Measurements from ENCODE around the gene UROD. TPM values are rescaled to one million over a fixed set of nuclear protein-coding genes. Genes with fewer than 3 reads are reported as not detected.
A peak's percentile ranks its signal among the peaks of the same experiment; 100 is the strongest.

Gene UROD
- 10 to 100 TPM; 84.3 to 90.2 (median 89.3) TPM for total RNA-seq

- 2% methylated on average over 21 of the region's 21 CpGs for WGBS
Observed at GRCh38 chr1:45011837-45012638, at the start of gene UROD. Gene UROD (plus strand): TSS chr1:45012254. CDS start chr1:45012266, 12 bp downstream.

GRCh38 chr1:44962729-44963128, 49.3 kb upstream of the UROD start:
- no peak for DNase-seq (ENCODE audit: extremely low spot score)
- Histone ChIP-seq H3K27me3 (no peaks in the 10 kb centered on the region), H3K27ac (replicated peaks in 1 of 4) (no peak overlapping the region), H3K36me3 (peaks cover 0 to 20% (median 9%) of the 10 kb centered on the region in 4 donors), H3K4me1 (peaks cover 0 to 2% (median 0%) of the 10 kb centered on the region in 4 donors), H3K4me3 (no peak overlapping the region), H3K9me3 (no peaks in the 10 kb centered on the region)
- TF ChIP-seq CTCF (IDR thresholded peaks at IDR 0.05) (no peak), POLR2A (IDR thresholded peaks at IDR 0.05; ENCODE audit: low read depth) (no peak), EP300 (IDR thresholded peaks at IDR 0.05) (no peak)
- intact Hi-C loops (cut with DNase I) = no loop called here
- WGBS = 91% methylated on average over 3 of the region's 3 CpGs

More at GRCh38 chr1:45011837-45012638, at the start of gene UROD:
- DNase-seq (ENCODE audit: extremely low spot score) = peak; percentile 98
- Histone ChIP-seq H3K27ac (replicated peaks in 1 of 4) (peak within 1 kb of the TSS; percentile 78 to 90 (median 84)), H3K36me3 (peaks cover 17 to 54% (median 47%) of the 10 kb centered on the region in 4 donors), H3K9me3 (no peaks in the 10 kb centered on the region), H3K4me3 (peak within 1 kb of the TSS; percentile 74 to 99 (median 96)), H3K4me1 (peaks cover 33 to 58% (median 55%) of the 10 kb centered on the region in 4 donors), H3K27me3 (no peaks in the 10 kb centered on the region)
- TF ChIP-seq CTCF (IDR thresholded peaks at IDR 0.05) (peak in 1 of 3 experiments; percentile 26), EP300 (IDR thresholded peaks at IDR 0.05) (no peak), POLR2A (IDR thresholded peaks at IDR 0.05; ENCODE audit: low read depth) (no peak), POLR2AphosphoS5 (IDR thresholded peaks at IDR 0.05) (peak; percentile 65 to 95)
- intact Hi-C loops (cut with DNase I) = loop anchor here (5.0 to 10.0 kb wide), 3 partner anchors 193 to 480 kb away; partner anchors contain the start of genes BEST4, TESK2 and ZSWIM5

GRCh38 chr1:44964396-44964795, 47.7 kb upstream of the UROD start:
- intact Hi-C loops (cut with DNase I) = no loop called here
- Histone ChIP-seq H3K4me1 (peaks cover 0 to 5% (median 0%) of the 10 kb centered on the region in 4 donors), H3K9me3 (no peaks in the 10 kb centered on the region), H3K27ac (replicated peaks in 1 of 4) (no peak overlapping the region), H3K4me3 (no peak overlapping the region), H3K36me3 (peaks cover 0 to 12% (median 3%) of the 10 kb centered on the region in 4 donors), H3K27me3 (no peaks in the 10 kb centered on the region)
- DNase-seq (ENCODE audit: extremely low spot score) = no peak
- TF ChIP-seq POLR2A (IDR thresholded peaks at IDR 0.05; ENCODE audit: low read depth) (no peak), EP300 (IDR thresholded peaks at IDR 0.05) (no peak), CTCF (IDR thresholded peaks at IDR 0.05) (no peak)
- WGBS = 80% methylated on average over 1 of the region's 1 CpG

- 49% methylated on average over 4 of the region's 4 CpGs for WGBS
- peak overlapping the region in 1 of 4 donors; percentile 2 for H3K27ac ChIP-seq (replicated peaks in 1 of 4)
- no peak for DNase-seq (ENCODE audit: extremely low spot score)
- H3K9me3 ChIP-seq = no peaks in the 10 kb centered on the region
- H3K4me3 ChIP-seq = no peak overlapping the region
- no peak for TF ChIP-seq CTCF (IDR thresholded peaks at IDR 0.05)
- no peak for TF ChIP-seq POLR2A (IDR thresholded peaks at IDR 0.05; ENCODE audit: low read depth)
- TF ChIP-seq POLR2AphosphoS5 (IDR thresholded peaks at IDR 0.05) = no peak
- TF ChIP-seq EP300 (IDR thresholded peaks at IDR 0.05) = no peak
- peaks cover 0 to 39% (median 21%) of the 10 kb centered on the region in 4 donors for H3K36me3 ChIP-seq
- peaks cover 0 to 9% (median 6%) of the 10 kb centered on the region in 4 donors for H3K4me1 ChIP-seq
- intact Hi-C loops (cut with DNase I) = no loop called here
- no peaks in the 10 kb centered on the region for H3K27me3 ChIP-seq
Observed at GRCh38 chr1:44970317-44970716, 41.7 kb upstream of the UROD start.

Data from esophagus muscularis mucosa (tissue), 4 donors.